PC-3 (cell line): ENCODE measurements around the gene TCEAL3.

ENCODE experiments used
- CTCF ChIP-seq: fragments of 300-600 bp; sonication (generic); conservative IDR thresholded peaks from 2 replicates; pipeline ENCODE4 v1.5.1; 2017; ENCODE audit warnings: antibody characterized with exemption, low read depth, mild to moderate bottlenecking, low read length
- EZH2 ChIP-seq: fragments of 300-600 bp; sonication (generic); IDR thresholded peaks from one replicate; pipeline ENCODE4 v1.6.1; 2017; ENCODE audit warnings: antibody characterized with exemption, mild to moderate bottlenecking, low read length; ENCODE audit not compliant: unreplicated experiment
- EZH2phosphoT487 ChIP-seq: fragments of 300-600 bp; sonication (generic); IDR thresholded peaks from 2 replicates; pipeline ENCODE4 v1.6.1; 2018; ENCODE audit warnings: mild to moderate bottlenecking, antibody characterized with exemption, low read length, borderline replicate concordance

GRCh38 chrX:103571121-103571520 is 36.6 kb upstream of the TCEAL3 start:
- TF ChIP-seq CTCF (no peak), EZH2 (no peak), EZH2phosphoT487 (no peak)
